ENCODE data around the gene DHX15.

DNA sequence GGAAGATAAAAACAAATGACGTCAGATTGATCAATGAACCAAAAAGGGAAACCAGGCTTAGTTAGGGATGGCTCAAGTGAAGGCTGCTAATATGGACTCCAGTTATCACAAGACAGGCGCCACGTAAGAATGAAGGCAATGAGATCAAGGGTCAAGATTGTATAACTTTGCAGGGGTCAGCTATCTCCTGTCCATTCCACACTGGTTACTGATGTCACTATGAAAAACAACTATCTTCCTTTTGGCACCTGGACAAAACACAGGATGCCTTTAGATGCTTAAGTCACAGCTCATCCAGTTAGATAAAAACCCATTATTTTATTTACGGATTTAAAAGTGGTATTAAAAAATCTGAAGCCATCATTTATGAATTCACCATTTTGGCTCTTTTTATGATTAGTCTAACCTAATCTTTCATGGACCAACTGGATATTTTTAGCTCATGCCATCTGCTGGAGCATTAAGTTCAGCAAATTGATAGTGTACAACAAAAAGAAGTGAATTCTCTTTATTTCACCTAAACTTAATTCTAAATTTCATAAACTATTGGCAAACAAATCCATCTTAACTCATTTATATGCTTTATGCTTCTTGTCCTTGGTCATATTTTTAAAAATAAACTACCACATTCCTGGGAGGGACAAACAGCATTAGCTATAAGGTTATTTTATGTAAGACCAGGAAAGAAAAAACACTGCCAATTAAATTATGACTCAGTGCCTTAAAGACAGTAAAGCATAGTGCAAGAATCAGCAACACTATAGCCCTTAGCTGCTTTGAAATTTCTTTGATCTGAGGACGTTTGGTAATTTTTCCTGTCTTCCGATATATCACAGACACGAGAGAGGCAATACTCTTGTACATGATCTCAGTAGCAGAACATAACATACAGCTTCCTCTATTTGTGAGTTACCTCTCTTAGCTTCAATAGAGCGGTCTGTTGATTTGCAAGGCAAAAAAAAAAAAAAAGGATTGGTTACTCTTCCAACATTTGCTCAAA is 27.0 kb downstream of the DHX15 start:
- TF ChIP-seq POLR2A (IDR thresholded peaks at IDR 0.05; ENCODE audit: low read length) (no peak), GATA1 (IDR thresholded peaks at IDR 0.05; ENCODE audit: low read depth, low read length) (no peak)
